ENCODE data around the gene PRR5L. TPM values are rescaled to one million over a fixed set of nuclear protein-coding genes. Genes with fewer than 3 reads are reported as not detected.

PRR5L gene
- total RNA-seq, 2 experiments from 2014 or later, result 6.9 to 7.3 TPM

DNA sequence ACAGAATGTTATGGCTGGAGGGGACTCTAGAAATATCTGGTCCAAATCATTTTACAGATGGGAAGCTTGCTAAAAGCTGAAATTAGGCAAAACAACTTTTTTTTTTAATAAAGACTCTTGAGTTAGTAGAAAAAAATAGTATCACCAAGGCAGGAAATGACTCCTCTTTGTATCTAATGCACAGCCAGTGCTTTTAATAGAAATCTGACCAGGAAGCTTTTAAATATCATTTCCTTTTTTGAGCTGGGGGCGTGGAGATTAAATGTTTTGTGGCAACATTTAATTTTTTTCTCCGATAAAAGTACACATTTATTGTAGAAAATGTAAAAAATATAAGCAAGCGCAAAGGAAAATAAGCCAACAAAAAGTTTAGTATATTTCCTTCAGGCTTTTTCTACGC, 191.5 kb downstream of the PRR5L start:
- H3K36me3 Mint-ChIP-seq (ENCODE audit: low read depth), result peaks cover 63% of the 10 kb centered on the region
- DNase-seq, result no peak
- H3K27me3 Mint-ChIP-seq, result no peaks in the 10 kb centered on the region
- H3K9me3 Mint-ChIP-seq, result peaks cover 4% of the 10 kb centered on the region
- POLR2A ChIA-PET, result no interaction called here
- H3K4me1 Mint-ChIP-seq, result peaks cover 36% of the 10 kb centered on the region
- CTCF ChIA-PET, result interaction anchor here (1.3 to 1.6 kb wide), 2 partner anchors 86 to 113 kb away, joined by 3 to 5 read pairs; no protein-coding TSS in a partner anchor
- no peak overlapping the region for H3K4me3 Mint-ChIP-seq
- no peak overlapping the region for H3K27ac Mint-ChIP-seq

DNA sequence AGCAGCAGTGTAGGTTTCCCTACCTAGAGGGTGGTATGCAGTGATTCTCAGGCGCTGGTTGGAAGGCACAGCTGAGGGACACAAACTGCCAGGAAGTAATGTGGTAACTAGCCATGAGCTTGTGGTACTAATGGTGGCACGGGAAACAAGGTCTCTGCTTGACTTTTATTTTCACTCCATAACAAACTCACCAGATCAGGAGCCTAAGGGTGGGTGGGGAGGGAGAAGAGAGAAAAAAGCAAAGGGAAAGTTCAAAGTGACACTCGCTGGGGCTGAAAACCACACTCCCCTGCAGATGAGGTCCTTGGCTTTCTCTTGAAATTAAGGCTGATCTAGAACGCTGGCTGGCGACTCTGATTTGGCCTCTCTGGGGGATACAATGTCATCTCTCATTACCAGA, 192.0 kb downstream of the PRR5L start:
- Mint-ChIP-seq H3K9me3 (peaks cover 2% of the 10 kb centered on the region), H3K36me3 (ENCODE audit: low read depth) (peaks cover 66% of the 10 kb centered on the region), H3K27me3 (no peaks in the 10 kb centered on the region), H3K27ac (no peak overlapping the region), H3K4me3 (no peak overlapping the region), H3K4me1 (peaks cover 37% of the 10 kb centered on the region)
- POLR2A ChIA-PET, result no interaction called here
- CTCF ChIA-PET, result interaction anchor here (1.0 to 1.6 kb wide), 4 partner anchors 20 to 113 kb away, joined by 3 to 5 read pairs (median 3); no protein-coding TSS in a partner anchor
- no peak for DNase-seq

DNA sequence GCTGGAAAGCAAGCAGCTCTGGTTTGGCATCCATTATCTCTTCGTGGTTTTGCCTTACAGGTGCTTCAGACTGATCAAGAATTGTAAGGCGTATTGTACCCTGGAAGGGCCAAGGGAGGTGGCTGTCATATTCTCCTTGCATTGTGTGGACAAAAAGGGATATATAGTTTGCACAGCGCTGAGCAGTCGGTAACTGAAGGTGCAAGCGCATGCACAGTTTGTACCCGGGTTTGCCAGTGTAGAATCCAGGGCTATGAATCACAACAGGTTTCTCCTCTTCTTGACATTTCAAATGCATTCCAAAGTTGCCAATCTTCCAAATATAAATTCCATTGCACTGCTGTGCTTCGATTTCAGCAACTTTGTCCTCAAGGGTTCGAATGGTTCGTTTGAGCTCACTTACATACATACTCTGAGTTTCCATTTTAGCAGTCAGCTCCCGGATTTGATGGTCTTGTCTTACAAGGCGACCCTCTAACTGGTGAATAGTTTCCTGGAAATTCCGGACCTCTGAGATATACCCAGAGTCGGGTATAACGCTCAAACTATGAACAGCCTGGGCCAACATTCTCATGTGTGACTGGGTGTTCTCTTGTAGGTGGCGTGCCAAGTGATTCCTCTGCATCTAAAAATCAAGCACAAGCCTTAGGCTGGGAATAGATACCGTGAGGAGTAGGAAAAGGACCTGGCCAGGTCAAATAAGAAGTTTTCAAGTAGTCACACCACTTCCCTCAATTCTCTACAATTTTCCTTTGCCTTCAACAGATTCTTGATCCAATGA, 194.1 kb downstream of the PRR5L start:
- Mint-ChIP-seq H3K9me3 (no peaks in the 10 kb centered on the region), H3K4me1 (peaks cover 29% of the 10 kb centered on the region), H3K36me3 (ENCODE audit: low read depth) (peaks cover 57% of the 10 kb centered on the region), H3K27me3 (no peaks in the 10 kb centered on the region), H3K4me3 (no peak overlapping the region), H3K27ac (no peak overlapping the region)
- DNase-seq, result no peak
- ChIA-PET POLR2A (no interaction called here), CTCF (no interaction called here)

DNA sequence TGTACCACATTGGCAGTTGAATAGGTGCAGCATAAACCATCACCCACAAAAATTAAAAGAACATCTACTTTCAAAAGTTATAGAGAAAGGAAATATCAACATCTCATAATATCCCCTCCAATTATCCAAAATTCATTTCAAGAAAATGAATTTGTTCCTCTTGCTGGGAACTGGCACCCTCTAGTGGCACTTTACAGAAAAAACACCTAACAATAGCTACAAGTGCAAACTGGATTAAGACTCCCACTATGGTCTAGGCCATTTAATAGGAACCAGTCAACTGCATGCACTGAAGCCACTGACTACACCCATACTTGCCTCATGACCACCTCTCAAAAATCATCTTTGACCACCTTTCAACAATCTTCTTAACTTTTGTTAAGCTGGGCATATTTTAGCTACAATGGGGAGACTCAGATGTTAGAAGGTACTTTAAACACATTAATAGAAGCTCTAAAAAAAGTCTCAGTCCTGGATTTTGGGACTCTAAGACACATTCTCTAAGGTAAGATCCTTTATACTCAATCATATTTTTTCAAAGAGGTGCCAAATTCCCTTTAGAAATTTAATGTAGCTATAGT, 196.7 kb downstream of the PRR5L start:
- H3K9me3 Mint-ChIP-seq, result no peaks in the 10 kb centered on the region
- H3K36me3 Mint-ChIP-seq (ENCODE audit: low read depth), result peaks cover 53% of the 10 kb centered on the region
- DNase-seq, result peak; percentile 49
- ChIA-PET CTCF (interaction anchor here (0.6 to 2.4 kb wide), 18 partner anchors 8 to 678 kb away, joined by 3 to 14 read pairs (median 4); partner anchors contain the start of gene TRAF6), POLR2A (no interaction called here)
- peaks cover 23% of the 10 kb centered on the region for H3K4me1 Mint-ChIP-seq
- no peak overlapping the region for H3K4me3 Mint-ChIP-seq
- no peaks in the 10 kb centered on the region for H3K27me3 Mint-ChIP-seq
- H3K27ac Mint-ChIP-seq, result no peak overlapping the region

DNA sequence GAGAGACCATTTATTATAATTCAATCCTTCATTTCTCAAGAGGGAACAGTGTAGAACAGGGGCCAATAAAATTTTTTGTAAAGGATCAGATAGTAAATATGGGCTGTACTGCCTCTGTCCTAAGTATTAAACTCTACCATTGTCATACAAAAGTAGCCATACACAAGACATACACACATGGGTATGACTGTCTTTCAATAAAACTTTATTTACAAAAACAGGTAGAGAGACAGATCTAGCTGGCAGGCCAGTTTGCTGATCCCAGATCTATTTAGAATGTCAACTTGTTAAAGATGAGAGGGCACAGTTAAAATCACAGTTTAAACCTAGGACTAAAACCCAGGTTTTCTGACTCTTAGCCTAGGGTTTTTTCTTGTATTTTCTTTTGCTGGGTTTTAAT, 197.2 kb downstream of the PRR5L start:
- H3K27me3 Mint-ChIP-seq, result no peaks in the 10 kb centered on the region
- peaks cover 18% of the 10 kb centered on the region for H3K4me1 Mint-ChIP-seq
- CTCF ChIA-PET, result interaction anchor here (0.6 to 2.4 kb wide), 17 partner anchors 8 to 678 kb away, joined by 3 to 14 read pairs (median 5); partner anchors contain the start of gene TRAF6
- no peak overlapping the region for H3K27ac Mint-ChIP-seq
- no peak for DNase-seq
- H3K36me3 Mint-ChIP-seq (ENCODE audit: low read depth), result peaks cover 51% of the 10 kb centered on the region
- no peaks in the 10 kb centered on the region for H3K9me3 Mint-ChIP-seq
- POLR2A ChIA-PET, result no interaction called here
- no peak overlapping the region for H3K4me3 Mint-ChIP-seq

DNA sequence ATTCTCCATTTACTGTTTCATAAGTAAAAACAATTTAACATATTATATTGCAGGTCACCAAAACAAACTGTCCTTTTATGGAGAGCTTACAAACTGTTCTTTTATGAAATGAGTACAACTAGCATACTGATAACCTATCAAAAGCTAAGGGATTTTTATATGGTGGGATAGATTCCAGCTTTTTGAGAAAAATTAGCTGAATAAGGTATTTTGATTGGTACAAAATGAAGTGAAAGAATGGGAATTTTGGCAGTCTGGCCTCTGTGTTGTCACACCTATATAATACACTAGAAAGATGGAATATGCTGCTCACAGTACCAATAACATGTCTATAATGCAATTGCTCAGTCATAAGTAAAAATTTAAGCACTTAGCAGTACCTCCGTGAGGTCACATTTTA, 202.6 kb downstream of the PRR5L start:
- H3K4me1 Mint-ChIP-seq, result peaks cover 19% of the 10 kb centered on the region
- H3K27ac Mint-ChIP-seq, result peak overlapping the region; percentile 5
- no peaks in the 10 kb centered on the region for H3K9me3 Mint-ChIP-seq
- H3K4me3 Mint-ChIP-seq, result no peak overlapping the region
- no peaks in the 10 kb centered on the region for H3K27me3 Mint-ChIP-seq
- peaks cover 21% of the 10 kb centered on the region for H3K36me3 Mint-ChIP-seq (ENCODE audit: low read depth)
- ChIA-PET POLR2A (no interaction called here), CTCF (interaction anchor here (0.8 to 1.7 kb wide), 3 partner anchors 10 to 207 kb away, joined by 3 to 7 read pairs (median 5); partner anchors contain the start of gene TRAF6)
- no peak for DNase-seq

DNA sequence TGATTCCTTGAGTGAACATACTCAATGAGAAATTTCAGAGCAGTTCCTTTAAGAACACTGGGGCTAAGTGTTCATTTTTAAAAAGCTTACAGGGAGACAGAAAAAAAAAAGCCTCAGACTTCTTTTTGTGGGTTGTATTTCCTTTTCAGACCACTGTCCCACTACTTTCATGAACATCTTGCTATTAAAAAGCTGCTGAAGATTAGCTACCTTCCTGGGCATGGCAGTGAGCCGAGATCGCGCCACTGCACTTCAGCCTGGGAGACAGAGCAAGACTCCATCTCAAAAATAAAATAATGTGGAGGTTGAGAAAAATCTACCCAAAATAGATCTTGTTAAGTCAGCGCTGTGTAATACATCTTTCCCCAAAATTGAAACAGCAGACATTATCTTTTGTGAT, 203.2 kb downstream of the PRR5L start:
- H3K27me3 Mint-ChIP-seq, result no peaks in the 10 kb centered on the region
- no peak for DNase-seq
- CTCF ChIA-PET, result interaction anchor here (0.8 to 1.6 kb wide), 2 partner anchors 11 to 207 kb away, joined by 3 to 5 read pairs; partner anchors contain the start of gene TRAF6

DNA sequence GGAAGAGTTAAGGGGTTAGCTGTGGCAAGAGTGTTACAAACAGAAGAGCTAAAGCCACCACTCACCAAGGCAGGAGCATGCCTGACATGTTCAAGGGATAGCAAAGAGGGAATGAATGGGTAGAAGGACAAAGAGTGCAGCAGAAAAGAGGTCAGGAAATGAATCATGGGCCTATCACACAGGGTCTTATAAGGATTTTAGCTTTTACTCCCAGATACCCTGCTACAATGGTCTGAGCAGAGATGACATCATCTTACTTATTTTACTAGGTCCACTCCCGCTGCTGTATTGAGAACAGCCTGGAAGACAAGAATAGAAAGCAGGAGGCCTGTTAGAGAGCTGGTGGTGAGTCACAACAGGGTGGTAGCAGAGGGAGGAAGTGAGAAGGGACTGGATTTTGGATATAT, 204.2 kb downstream of the PRR5L start:
- Mint-ChIP-seq H3K4me3 (no peak overlapping the region), H3K27ac (peak overlapping the region; percentile 6), H3K9me3 (no peaks in the 10 kb centered on the region), H3K4me1 (peaks cover 24% of the 10 kb centered on the region), H3K27me3 (no peaks in the 10 kb centered on the region), H3K36me3 (ENCODE audit: low read depth) (peaks cover 24% of the 10 kb centered on the region)
- POLR2A ChIA-PET, result no interaction called here
- CTCF ChIA-PET, result interaction anchor here (1.6 to 2.6 kb wide), 3 partner anchors 8 to 40 kb away, joined by 3 to 11 read pairs (median 7); partner anchors contain the start of gene TRAF6
- DNase-seq, result no peak

More for the DNA sequence above, 203.2 kb downstream of the PRR5L start:
- Mint-ChIP-seq H3K4me3 (no peak overlapping the region), H3K36me3 (ENCODE audit: low read depth) (peaks cover 23% of the 10 kb centered on the region), H3K4me1 (peaks cover 19% of the 10 kb centered on the region), H3K9me3 (no peaks in the 10 kb centered on the region), H3K27ac (peak overlapping the region; percentile 31)
- POLR2A ChIA-PET, result no interaction called here

DNA sequence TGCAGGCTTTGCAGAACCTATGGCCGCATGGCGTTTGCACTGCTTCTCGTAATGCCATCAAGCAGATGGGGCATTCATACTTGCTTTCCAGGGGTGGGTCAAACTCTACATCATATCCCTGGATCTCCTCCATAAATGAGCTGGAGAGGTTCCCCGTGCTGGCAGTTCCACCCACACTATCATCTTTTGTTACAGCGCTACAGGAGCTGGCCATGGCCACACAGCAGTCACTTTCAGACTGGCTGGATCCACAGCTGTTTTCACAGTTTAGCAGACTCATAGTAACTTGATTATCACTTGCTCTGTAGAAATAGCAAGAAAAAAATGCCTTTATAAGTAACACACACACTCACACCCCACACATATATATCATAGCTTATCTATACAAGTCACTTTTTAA, 205.1 kb downstream of the PRR5L start:
- no peaks in the 10 kb centered on the region for H3K9me3 Mint-ChIP-seq
- ChIA-PET CTCF (interaction anchor here (1.6 to 2.6 kb wide), 3 partner anchors 9 to 39 kb away, joined by 3 to 11 read pairs (median 7); partner anchors contain the start of gene TRAF6), POLR2A (interaction anchor here (0.7 kb wide), 1 partner anchor 125 kb away, joined by 3 read pairs; no protein-coding TSS in a partner anchor)
- DNase-seq, result no peak
- H3K27ac Mint-ChIP-seq, result no peak overlapping the region
- no peaks in the 10 kb centered on the region for H3K27me3 Mint-ChIP-seq
- no peak overlapping the region for H3K4me3 Mint-ChIP-seq
- peaks cover 28% of the 10 kb centered on the region for H3K36me3 Mint-ChIP-seq (ENCODE audit: low read depth)
- H3K4me1 Mint-ChIP-seq, result peaks cover 33% of the 10 kb centered on the region

DNA sequence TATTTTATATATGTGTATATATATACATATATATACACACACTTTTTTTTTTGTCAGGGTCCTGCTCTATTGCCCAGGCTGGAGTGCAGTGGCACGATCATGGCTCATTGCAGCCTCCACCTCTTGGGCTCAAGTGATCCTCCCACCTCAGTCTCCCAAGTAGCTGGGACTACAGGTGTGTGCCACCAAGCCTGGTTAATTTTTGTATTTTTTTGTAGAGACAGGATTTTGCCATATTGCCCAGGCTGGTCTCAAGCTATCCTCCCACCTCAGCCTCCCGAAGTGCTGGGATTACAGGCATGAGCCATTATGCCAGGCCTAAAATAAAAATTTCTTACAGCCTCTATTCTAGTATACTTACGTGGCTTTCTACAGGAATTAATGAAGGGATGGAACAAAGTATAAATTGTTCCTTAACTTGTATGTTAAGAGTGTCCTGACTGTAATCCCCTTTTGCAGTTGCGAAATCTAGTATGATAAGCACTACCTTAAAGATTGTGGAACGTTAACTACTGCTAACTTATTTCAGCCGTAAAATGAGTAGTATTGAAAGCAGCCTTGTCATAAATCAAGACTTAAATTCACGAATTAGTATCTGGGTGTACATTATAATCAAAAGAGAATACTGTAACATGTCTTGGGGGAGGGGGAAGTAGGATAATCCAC, 211.9 kb downstream of the PRR5L start:
- Mint-ChIP-seq H3K4me3 (peak overlapping the region; percentile 95), H3K27ac (no peak overlapping the region), H3K4me1 (peaks cover 34% of the 10 kb centered on the region), H3K9me3 (no peaks in the 10 kb centered on the region), H3K27me3 (peaks cover 4% of the 10 kb centered on the region), H3K36me3 (ENCODE audit: low read depth) (peaks cover 14% of the 10 kb centered on the region)
- CTCF ChIA-PET, result interaction anchor here (0.7 to 3.5 kb wide), 3 partner anchors 9 to 216 kb away, joined by 3 to 15 read pairs (median 3); no protein-coding TSS in a partner anchor
- POLR2A ChIA-PET, result no interaction called here
- DNase-seq, result no peak

DNA sequence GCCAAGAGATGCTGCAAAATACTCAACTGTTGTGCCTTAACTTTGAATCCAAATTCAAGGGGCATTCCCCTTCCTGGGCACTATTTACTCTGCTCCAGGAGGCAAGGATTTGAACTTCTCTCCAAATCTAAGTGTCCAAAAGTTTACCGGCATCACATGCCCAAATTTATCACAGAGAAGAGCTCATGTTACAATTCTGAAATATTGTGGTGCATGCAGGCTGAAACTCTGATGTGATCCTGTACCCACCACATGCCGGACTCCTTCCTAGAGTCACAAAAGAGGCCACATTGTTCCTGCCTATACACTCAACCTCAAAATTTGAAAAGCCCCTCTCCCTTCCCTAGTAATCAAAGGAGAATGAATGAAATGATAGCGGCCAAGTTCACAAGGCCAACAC, 212.7 kb downstream of the PRR5L start:
- POLR2A ChIA-PET, result no interaction called here
- Mint-ChIP-seq H3K4me3 (peak overlapping the region; percentile 95), H3K27ac (peak overlapping the region; percentile 94), H3K27me3 (peaks cover 5% of the 10 kb centered on the region), H3K4me1 (peaks cover 34% of the 10 kb centered on the region), H3K36me3 (ENCODE audit: low read depth) (peaks cover 14% of the 10 kb centered on the region), H3K9me3 (no peaks in the 10 kb centered on the region)
- CTCF ChIA-PET, result interaction anchor here (0.6 to 3.5 kb wide), 6 partner anchors 10 to 1121 kb away, joined by 3 to 15 read pairs (median 3); no protein-coding TSS in a partner anchor
- DNase-seq, result no peak

DNA sequence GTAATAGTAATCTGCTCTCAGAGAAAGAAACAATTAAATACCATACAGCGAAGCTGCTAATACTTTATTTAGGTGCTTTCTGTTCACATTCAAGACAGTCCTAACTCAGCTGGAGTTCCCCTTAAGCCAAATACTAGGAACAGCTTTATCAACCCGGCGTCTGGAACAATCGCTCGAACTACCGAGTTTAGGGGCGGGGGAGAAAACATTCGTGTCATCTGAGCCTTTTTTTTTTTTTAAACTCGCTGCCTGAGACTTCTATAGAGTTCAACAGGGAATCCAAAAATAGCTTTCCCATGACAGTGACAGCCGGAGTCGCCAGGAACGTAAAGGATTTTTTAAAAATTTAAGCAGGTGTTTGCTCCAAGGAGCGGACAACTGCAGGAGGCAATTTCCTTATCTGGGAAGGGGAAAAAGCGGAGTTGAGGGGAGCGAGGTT, 213.1 kb downstream of the PRR5L start:
- Mint-ChIP-seq H3K4me3 (peak overlapping the region; percentile 95), H3K27ac (peak overlapping the region; percentile 94)
- POLR2A ChIA-PET, result no interaction called here

More for the DNA sequence above, 213.1 kb downstream of the PRR5L start:
- DNase-seq, result peak; percentile 15
- CTCF ChIA-PET, result interaction anchor here (0.6 to 3.5 kb wide), 5 partner anchors 11 to 1122 kb away, joined by 3 to 15 read pairs (median 3); no protein-coding TSS in a partner anchor
- H3K4me1 Mint-ChIP-seq, result peaks cover 34% of the 10 kb centered on the region
- H3K27me3 Mint-ChIP-seq, result peaks cover 5% of the 10 kb centered on the region
- no peaks in the 10 kb centered on the region for H3K9me3 Mint-ChIP-seq
- H3K36me3 Mint-ChIP-seq (ENCODE audit: low read depth), result peaks cover 13% of the 10 kb centered on the region
